Esophagus muscularis mucosa (tissue), 4 donors: Measurements from ENCODE around the gene APOC3. TPM values are rescaled to one million over a fixed set of nuclear protein-coding genes. Genes with fewer than 3 reads are reported as not detected.

Experiments used
- DNase-seq: peaks from one replicate; pipeline ENCODE4 v3.0.0-alpha.2; 2017; ENCODE audit errors: extremely low spot score
- H3K27ac ChIP-seq, 4 donors: fragments of 200-600 bp; sonication (generic); replicated peaks in 1 of 4; 1 replicate in 3 of 4; 2 replicates in 1 of 4; pipeline ENCODE4 v1.5.1; 2016 to 2019; ENCODE audit warnings: mild to moderate bottlenecking in 1 of 4
- H3K27me3 ChIP-seq, 4 donors: fragments of 200-600 bp; sonication (generic); one replicate each; pipeline versions ENCODE4 v1.5.1 to v1.6.0; 2016 to 2019
- H3K36me3 ChIP-seq, 4 donors: fragments of 200-600 bp; sonication (generic); one replicate each; pipeline ENCODE4 v1.5.1; 2016 to 2019
- H3K4me1 ChIP-seq, 4 donors: fragments of 200-600 bp; sonication (generic); one replicate each; pipeline ENCODE4 v1.5.1; 2016 to 2019
- H3K4me3 ChIP-seq, 4 donors: fragments of 200-600 bp; sonication (generic); 1 replicate in 2 of 4; 2 replicates in 2 of 4; pipeline ENCODE4 v1.5.1; 2016 to 2019; ENCODE audit warnings: mild to moderate bottlenecking in 4 of 4, moderate library complexity in 1 of 4
- H3K9me3 ChIP-seq, 4 donors: fragments of 200-600 bp; sonication (generic); 1 replicate in 3 of 4; 2 replicates in 1 of 4; pipeline ENCODE4 v1.5.1; 2016 to 2019
- CTCF ChIP-seq, 3 experiments: fragments of 200-600 bp in 2 of 3; fragments of 450-650 bp in 1 of 3; sonication (generic) in 2 of 3; IDR thresholded peaks; one replicate each; pipeline ENCODE4 v1.5.1; 2017 to 2019; ENCODE audit warnings: antibody characterized with exemption in 3 of 3, mild to moderate bottlenecking in 2 of 3, moderate library complexity in 1 of 3
- EP300 ChIP-seq: sonication (generic); formaldehyde crosslinking; IDR thresholded peaks from one replicate; pipeline ENCODE4 v1.6.1; 2017; ENCODE audit warnings: antibody characterized with exemption
- POLR2A ChIP-seq: fragments of 450-650 bp; IDR thresholded peaks from one replicate; pipeline ENCODE4 v1.6.1; 2017; ENCODE audit warnings: antibody characterized with exemption, moderate library complexity, mild to moderate bottlenecking, low read depth
- POLR2AphosphoS5 ChIP-seq, 2 donors: sonication (generic); formaldehyde crosslinking; IDR thresholded peaks; one replicate each; pipeline ENCODE4 v1.6.1; 2017; ENCODE audit warnings: antibody characterized with exemption in 2 of 2
- WGBS: methylation state at CpG from one replicate; pipeline ENCODE4 v1.1.5; 2018; 5-methylcytosine and 5-hydroxymethylcytosine counted together
- intact Hi-C: fragments of 100-400 bp; cut with DNase I; formaldehyde crosslinking; loops from one replicate; pipeline ENCODE4 v1.15.1; 2023
- total RNA-seq, 4 donors: library from RNA; depleted of rRNA; stranded (reverse); fragments of >200 nt; gene quantifications; one replicate each; pipeline versions ENCODE4 v1.1.0 to v1.2.1, GENCODE V29; 2016

The APOC3 gene
- total RNA-seq, 4 donors from 2014 or later, result not detected

GRCh38 chr11:116873381-116873780 lies 43.7 kb downstream of the APOC3 start:
- intact Hi-C loops, result no loop called here
- peaks cover 40 to 85% (median 54%) of the 10 kb centered on the region in 4 donors for H3K36me3 ChIP-seq
- DNase-seq, result no peak

GRCh38 chr11:116874251-116874650 lies 44.5 kb downstream of the APOC3 start:
- Histone ChIP-seq H3K27me3 (no peaks in the 10 kb centered on the region), H3K4me1 (peaks cover 0 to 36% (median 3%) of the 10 kb centered on the region in 4 donors), H3K27ac (no peak overlapping the region), H3K4me3 (no peak overlapping the region), H3K9me3 (no peaks in the 10 kb centered on the region), H3K36me3 (peaks cover 40 to 76% (median 46%) of the 10 kb centered on the region in 4 donors)
- 70% methylated on average over 2 of the region's 2 CpGs for WGBS
- TF ChIP-seq CTCF (IDR thresholded peaks at IDR 0.05) (no peak), POLR2AphosphoS5 (IDR thresholded peaks at IDR 0.05) (no peak), POLR2A (no peak), EP300 (no peak)
- no peak for DNase-seq
- intact Hi-C loops, result no loop called here

More at GRCh38 chr11:116873381-116873780, 43.7 kb downstream of the APOC3 start:
- Histone ChIP-seq H3K27ac (no peak overlapping the region), H3K4me3 (no peak overlapping the region), H3K9me3 (no peaks in the 10 kb centered on the region), H3K27me3 (no peaks in the 10 kb centered on the region), H3K4me1 (peaks cover 0 to 39% (median 3%) of the 10 kb centered on the region in 4 donors)
- WGBS, result 95% methylated on average over 11 of the region's 11 CpGs
- no peak for TF ChIP-seq POLR2AphosphoS5 (IDR thresholded peaks at IDR 0.05)
- no peak for TF ChIP-seq POLR2A
- no peak for TF ChIP-seq EP300
- TF ChIP-seq CTCF (IDR thresholded peaks at IDR 0.05), result no peak

- 92% methylated on average over 7 of the region's 7 CpGs for WGBS
- intact Hi-C loops, result no loop called here
Observed at GRCh38 chr11:116875194-116875593, 45.5 kb downstream of the APOC3 start.

GRCh38 chr11:116876656-116877055 lies 46.9 kb downstream of the APOC3 start:
- Histone ChIP-seq H3K4me1 (peaks cover 2 to 19% (median 6%) of the 10 kb centered on the region in 4 donors), H3K27ac (no peak overlapping the region), H3K27me3 (no peaks in the 10 kb centered on the region), H3K36me3 (peaks cover 22 to 52% (median 27%) of the 10 kb centered on the region in 4 donors), H3K4me3 (no peak overlapping the region), H3K9me3 (no peaks in the 10 kb centered on the region)
- TF ChIP-seq CTCF (IDR thresholded peaks at IDR 0.05) (no peak), POLR2A (no peak), EP300 (no peak), POLR2AphosphoS5 (IDR thresholded peaks at IDR 0.05) (no peak)
- 94% methylated on average over 7 of the region's 8 CpGs for WGBS
- intact Hi-C loops, result no loop called here
- DNase-seq, result no peak

More at GRCh38 chr11:116875194-116875593, 45.5 kb downstream of the APOC3 start:
- Histone ChIP-seq H3K4me1 (peaks cover 3 to 32% (median 6%) of the 10 kb centered on the region in 4 donors), H3K27ac (no peak overlapping the region), H3K4me3 (no peak overlapping the region), H3K36me3 (peaks cover 33 to 67% (median 37%) of the 10 kb centered on the region in 4 donors), H3K27me3 (no peaks in the 10 kb centered on the region), H3K9me3 (no peaks in the 10 kb centered on the region)
- DNase-seq, result no peak
- TF ChIP-seq EP300, result no peak

GRCh38 chr11:116879800-116880625 lies 50.3 kb downstream of the APOC3 start:
- no peak for DNase-seq

More at GRCh38 chr11:116879800-116880625, 50.3 kb downstream of the APOC3 start:
- H3K4me1 ChIP-seq, result peaks cover 0 to 8% (median 2%) of the 10 kb centered on the region in 4 donors
- intact Hi-C loops, result loop anchor here (2.0 to 5.0 kb wide), 2 partner anchors 47 to 227 kb away; no protein-coding TSS in a partner anchor
- 49% methylated on average over 5 of the region's 5 CpGs for whole genome bisulfite sequencing
- H3K27me3 ChIP-seq, result no peaks in the 10 kb centered on the region
- H3K36me3 ChIP-seq, result peaks cover 0 to 23% (median 10%) of the 10 kb centered on the region in 4 donors
- H3K4me3 ChIP-seq, result no peak overlapping the region
- H3K27ac ChIP-seq, result no peak overlapping the region
- no peak for TF ChIP-seq POLR2AphosphoS5 (IDR thresholded peaks at IDR 0.05)
- peak; percentile 68 to 70 (median 69) for TF ChIP-seq CTCF (IDR thresholded peaks at IDR 0.05)
- no peaks in the 10 kb centered on the region for H3K9me3 ChIP-seq
